Kidney (tissue), 14 donors: ENCODE measurements around the gene E2F4. TPM values are rescaled to one million over a fixed set of nuclear protein-coding genes. Genes with fewer than 3 reads are reported as not detected.

Experiments used
- DNase-seq, 5 donors: peaks; one replicate each; pipeline ENCODE4 v3.0.0-alpha.2; 2013 to 2020
- FAIRE-seq: peaks from 2 replicates; lab custom pipeline; 2012; peaks lifted over from hg19 to GRCh38; lab: Jason Lieb, UNC
- H3K27ac ChIP-seq, 2 donors: one replicate each; pipeline ENCODE4 v1.7.0; 2013; ENCODE audit warnings: low read depth in 2 of 2, low read length in 2 of 2, inconsistent platforms in 1 of 2
- H3K27me3 ChIP-seq: one replicate; pipeline ENCODE4 v1.7.1; 2013; ENCODE audit warnings: low read length, inconsistent platforms; ENCODE audit not compliant: control insufficient read depth, insufficient read depth
- H3K36me3 ChIP-seq, 3 donors: one replicate each; pipeline versions ENCODE4 v1.7.0 to v1.7.1; 2013; ENCODE audit warnings: low read length in 3 of 3, control low read depth in 1 of 3, inconsistent platforms in 1 of 3; ENCODE audit not compliant: insufficient read depth in 3 of 3, control insufficient read depth in 2 of 3
- H3K4me1 ChIP-seq, 3 donors: one replicate each; pipeline versions ENCODE4 v1.7.0 to v1.7.1; 2013; ENCODE audit warnings: low read length in 3 of 3, inconsistent platforms in 1 of 3, low read depth in 1 of 3; ENCODE audit not compliant: control insufficient read depth in 2 of 3, insufficient read depth in 2 of 3
- H3K4me3 ChIP-seq, 3 donors: one replicate each; pipeline versions ENCODE4 v1.7.0 to v1.8.1; 2013; ENCODE audit warnings: low read length in 3 of 3, control low read depth in 1 of 3, inconsistent platforms in 1 of 3
- H3K9ac ChIP-seq, 3 donors: one replicate each; pipeline versions ENCODE4 v1.7.0 to v1.7.1; 2013; ENCODE audit warnings: low read length in 3 of 3, control low read depth in 1 of 3, inconsistent platforms in 1 of 3
- H3K9me3 ChIP-seq, 3 donors: one replicate each; pipeline versions ENCODE4 v1.7.0 to v1.7.1; 2013; ENCODE audit warnings: low read length in 3 of 3, control low read depth in 1 of 3, inconsistent platforms in 1 of 3; ENCODE audit not compliant: control insufficient read depth in 2 of 3, insufficient read depth in 1 of 3
- CTCF ChIP-seq: IDR thresholded peaks from 3 replicates; pipeline ENCODE4 v1.5.1; 2012; ENCODE audit warnings: mild to moderate bottlenecking, moderate library complexity, borderline replicate concordance; ENCODE audit not compliant: insufficient read depth; ENCODE audit errors: extremely low read depth
- intact Hi-C: fragments of 100-400 bp; cut with DNase I; formaldehyde crosslinking; loops from one replicate; pipeline ENCODE4 v1.11.1; 2022
- polyA plus RNA-seq: library from polyadenylated mRNA; stranded (reverse); fragments of 350-450 nt; fragmentation: Illumina TruSeq; extraction: RNeasy Lipid Tissue Mini Kit (QIAGEN cat#74804); gene quantifications from one replicate; pipeline ENCODE4 v1.2.3, GENCODE V29; 2014; ENCODE audit warnings: low read depth, low replicate concordance; ENCODE audit not compliant: insufficient read depth
- total RNA-seq: library from RNA; stranded (reverse); fragmentation: NEBNext Ultra II Directional; extraction: Animal tissue kit (Norgen Biotek cat#: 25700); gene quantifications from one replicate; pipeline ENCODE4 v1.2.1, GENCODE V29; 2021
- donor health status: control.
- donor health status: control.
- donor health status: control.
- donor health status: control.
- donor health status: control.
- donor health status: DM: yes; HTN: yes; CAD: no.
- donor health status: Normal renal cell carcinoma (clear cell type).

E2F4 gene
- total and polyA plus RNA-seq, 2 donors from 2014 or later: 39.1 to 54.4 TPM

- Histone ChIP-seq H3K27me3 (peaks cover 5% of the 10 kb centered on the region), H3K9me3 (no peaks in the 10 kb centered on the region), H3K27ac (peak overlapping the region; percentile 80 to 85), H3K36me3 (peaks cover 2 to 20% (median 13%) of the 10 kb centered on the region in 3 donors), H3K4me3 (peak overlapping the region in 2 of 3 donors; percentile 60 to 75), H3K9ac (peak overlapping the region in 2 of 3 donors; percentile 55 to 84), H3K4me1 (peaks cover 0 to 17% (median 0%) of the 10 kb centered on the region in 3 donors)
- DNase-seq: peak; percentile 71 to 92 (median 85)
- no peak for FAIRE-seq
- intact Hi-C loops: no loop called here
- no peak for TF ChIP-seq CTCF
Measured at GRCh38 chr16:67150047-67150832, 41.7 kb upstream of the E2F4 start.

- H3K36me3 ChIP-seq: peaks cover 0 to 13% (median 8%) of the 10 kb centered on the region in 3 donors
Measured at GRCh38 chr16:67150833-67151396, 41.0 kb upstream of the E2F4 start, which contains the start of gene B3GNT9. TSS of gene B3GNT9 (minus strand) at chr16:67150998. CDS start at chr16:67150485, 513 bp downstream.

GRCh38 chr16:67151431-67152097 lies 40.4 kb upstream of the E2F4 start:
- intact Hi-C loops: no loop called here
- Histone ChIP-seq H3K9ac (no peak overlapping the region), H3K9me3 (no peaks in the 10 kb centered on the region), H3K4me3 (peak overlapping the region in 2 of 3 donors; percentile 60 to 75), H3K27me3 (peaks cover 16% of the 10 kb centered on the region), H3K27ac (peak overlapping the region in 1 of 2 donors; percentile 85), H3K4me1 (peaks cover 0 to 25% (median 0%) of the 10 kb centered on the region in 3 donors), H3K36me3 (peaks cover 0 to 8% (median 7%) of the 10 kb centered on the region in 3 donors)
- TF ChIP-seq CTCF: no peak
- FAIRE-seq (no peak), DNase-seq (peak in 1 of 5 donors; percentile 26)

More at GRCh38 chr16:67150833-67151396, 41.0 kb upstream of the E2F4 start, which contains the start of gene B3GNT9:
- H3K9ac ChIP-seq: peak within 1 kb of the TSS in 2 of 3 donors; percentile 55 to 84
- H3K27ac ChIP-seq: peak within 1 kb of the TSS; percentile 80 to 85
- no peaks in the 10 kb centered on the region for H3K9me3 ChIP-seq
- H3K4me3 ChIP-seq: peak within 1 kb of the TSS; percentile 51 to 75 (median 60)
- FAIRE-seq (no peak), DNase-seq (peak; percentile 71 to 94 (median 81))
- TF ChIP-seq CTCF: no peak
- peaks cover 0 to 22% (median 0%) of the 10 kb centered on the region in 3 donors for H3K4me1 ChIP-seq
- intact Hi-C loops: no loop called here
- peaks cover 10% of the 10 kb centered on the region for H3K27me3 ChIP-seq
